Endothelial cell (in vitro differentiated cells): ENCODE data around the gene FRG2. TPM values are rescaled to one million over a fixed set of nuclear protein-coding genes. Genes with fewer than 3 reads are reported as not detected.
"Not testable (repeated sequence)": the region's sequence is repeated elsewhere in the genome, so short reads cannot be mapped to it uniquely, and the experiment has no call there.

Experiments used
- DNase-seq: peaks from one replicate; pipeline ENCODE4 v3.0.0; 2021; ENCODE audit warnings: low spot score
- H3K27ac Mint-ChIP-seq: one replicate; pipeline ENCODE4 v1.8.0; 2021; ENCODE audit warnings: mixed read lengths, inconsistent platforms; ENCODE audit not compliant: unreplicated experiment
- H3K27me3 Mint-ChIP-seq: one replicate; pipeline ENCODE4 v1.8.0; 2021; ENCODE audit warnings: mild to moderate bottlenecking, moderate library complexity, mixed read lengths, inconsistent platforms; ENCODE audit not compliant: unreplicated experiment
- H3K36me3 Mint-ChIP-seq: one replicate; pipeline ENCODE4 v1.8.0; 2021; ENCODE audit warnings: mild to moderate bottlenecking, low read depth, mixed read lengths, inconsistent platforms; ENCODE audit not compliant: unreplicated experiment
- H3K4me1 Mint-ChIP-seq: one replicate; pipeline ENCODE4 v1.8.0; 2021; ENCODE audit warnings: mild to moderate bottlenecking, mixed read lengths, inconsistent platforms; ENCODE audit not compliant: unreplicated experiment
- H3K4me3 Mint-ChIP-seq: one replicate; pipeline ENCODE4 v1.8.0; 2021; ENCODE audit warnings: mild to moderate bottlenecking, mixed read lengths, inconsistent platforms; ENCODE audit not compliant: unreplicated experiment
- H3K9me3 Mint-ChIP-seq: one replicate; pipeline ENCODE4 v1.8.0; 2021; ENCODE audit warnings: mixed read lengths, inconsistent platforms; ENCODE audit not compliant: unreplicated experiment
- total RNA-seq: library from RNA; stranded (reverse); fragmentation: NEBNext Ultra II Directional; extraction: Animal tissue kit (Norgen Biotek cat#: 25700); gene quantifications from one replicate; pipeline ENCODE4 v1.2.1, GENCODE V29; 2021; ENCODE audit not compliant: unreplicated experiment
- TF ChIP-seq, protein P1 (sequence below): fragments of 200-600 bp; sonication (generic); IDR thresholded peaks from one replicate; pipeline ENCODE4 v1.5.0; 2021; ENCODE audit warnings: antibody characterized with exemption; ENCODE audit not compliant: unreplicated experiment

FRG2 gene
- total RNA-seq, 1 donor from 2014 or later = not detected

DNA sequence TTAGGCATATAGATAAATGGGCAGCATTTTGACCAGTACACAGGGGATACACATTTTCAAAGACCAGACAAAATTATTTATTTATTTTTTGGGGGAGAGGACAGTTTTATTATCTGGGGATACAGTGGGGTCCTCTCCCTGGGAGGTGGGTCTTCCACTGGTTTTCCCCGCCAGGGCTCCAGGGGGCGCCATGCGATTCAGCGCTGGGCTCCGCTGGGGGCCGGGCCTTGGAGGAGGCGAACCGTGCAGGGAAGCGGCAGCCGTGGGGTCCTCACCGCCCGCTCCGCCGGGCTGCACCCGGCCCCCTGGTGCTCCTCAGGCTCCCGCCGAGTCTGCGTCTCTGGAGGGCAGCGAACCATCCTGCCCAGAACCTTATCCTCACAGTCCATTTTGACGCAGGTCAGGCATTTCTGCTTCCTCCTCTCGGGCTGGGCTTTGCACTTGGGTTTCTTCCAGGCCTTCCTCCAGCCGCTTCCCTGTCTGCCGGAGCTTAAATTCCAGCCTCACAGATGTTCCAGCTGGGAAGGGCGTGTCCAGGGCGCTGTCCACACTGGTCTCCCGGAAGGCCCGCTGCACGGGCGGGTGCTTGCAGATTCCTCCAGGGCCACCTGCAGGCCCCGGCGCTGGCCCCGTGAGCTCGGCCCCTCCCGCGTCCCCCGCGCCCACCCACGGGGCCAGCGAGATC, 10.8 kb upstream of the FRG2 start:
- not testable (repeated sequence) for H3K27me3 Mint-ChIP-seq, H3K9me3 Mint-ChIP-seq, H3K36me3 Mint-ChIP-seq, H3K27ac Mint-ChIP-seq, H3K4me1 Mint-ChIP-seq, DNase-seq
- TF ChIP-seq, protein P1, sequence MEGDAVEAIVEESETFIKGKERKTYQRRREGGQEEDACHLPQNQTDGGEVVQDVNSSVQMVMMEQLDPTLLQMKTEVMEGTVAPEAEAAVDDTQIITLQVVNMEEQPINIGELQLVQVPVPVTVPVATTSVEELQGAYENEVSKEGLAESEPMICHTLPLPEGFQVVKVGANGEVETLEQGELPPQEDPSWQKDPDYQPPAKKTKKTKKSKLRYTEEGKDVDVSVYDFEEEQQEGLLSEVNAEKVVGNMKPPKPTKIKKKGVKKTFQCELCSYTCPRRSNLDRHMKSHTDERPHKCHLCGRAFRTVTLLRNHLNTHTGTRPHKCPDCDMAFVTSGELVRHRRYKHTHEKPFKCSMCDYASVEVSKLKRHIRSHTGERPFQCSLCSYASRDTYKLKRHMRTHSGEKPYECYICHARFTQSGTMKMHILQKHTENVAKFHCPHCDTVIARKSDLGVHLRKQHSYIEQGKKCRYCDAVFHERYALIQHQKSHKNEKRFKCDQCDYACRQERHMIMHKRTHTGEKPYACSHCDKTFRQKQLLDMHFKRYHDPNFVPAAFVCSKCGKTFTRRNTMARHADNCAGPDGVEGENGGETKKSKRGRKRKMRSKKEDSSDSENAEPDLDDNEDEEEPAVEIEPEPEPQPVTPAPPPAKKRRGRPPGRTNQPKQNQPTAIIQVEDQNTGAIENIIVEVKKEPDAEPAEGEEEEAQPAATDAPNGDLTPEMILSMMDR = peak; percentile 34
- peak overlapping the region; percentile 51 for H3K4me3 Mint-ChIP-seq

DNA sequence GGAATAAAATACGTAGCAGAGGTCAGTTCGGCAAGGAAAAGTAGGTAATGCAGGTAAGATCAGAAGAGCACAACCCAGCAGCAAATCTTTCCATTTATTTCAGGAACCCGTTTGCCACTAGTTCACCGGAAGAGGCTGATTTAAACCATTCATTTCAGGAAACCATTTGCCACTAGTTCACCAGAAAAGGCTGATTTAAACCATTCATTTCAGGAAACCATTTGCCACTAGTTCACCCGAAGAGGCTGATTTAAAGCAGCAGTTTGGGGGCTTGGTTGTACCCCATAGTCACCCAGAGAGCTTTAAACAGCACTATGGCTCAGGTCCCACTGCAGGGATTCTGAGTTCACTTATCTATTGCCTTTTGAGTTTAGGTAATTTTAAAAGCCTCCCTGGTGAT, 4.2 kb upstream of the FRG2 start:
- H3K27ac Mint-ChIP-seq, DNase-seq, H3K4me1 Mint-ChIP-seq, H3K27me3 Mint-ChIP-seq, H3K4me3 Mint-ChIP-seq, H3K9me3 Mint-ChIP-seq, H3K36me3 Mint-ChIP-seq: not testable (repeated sequence)

DNA sequence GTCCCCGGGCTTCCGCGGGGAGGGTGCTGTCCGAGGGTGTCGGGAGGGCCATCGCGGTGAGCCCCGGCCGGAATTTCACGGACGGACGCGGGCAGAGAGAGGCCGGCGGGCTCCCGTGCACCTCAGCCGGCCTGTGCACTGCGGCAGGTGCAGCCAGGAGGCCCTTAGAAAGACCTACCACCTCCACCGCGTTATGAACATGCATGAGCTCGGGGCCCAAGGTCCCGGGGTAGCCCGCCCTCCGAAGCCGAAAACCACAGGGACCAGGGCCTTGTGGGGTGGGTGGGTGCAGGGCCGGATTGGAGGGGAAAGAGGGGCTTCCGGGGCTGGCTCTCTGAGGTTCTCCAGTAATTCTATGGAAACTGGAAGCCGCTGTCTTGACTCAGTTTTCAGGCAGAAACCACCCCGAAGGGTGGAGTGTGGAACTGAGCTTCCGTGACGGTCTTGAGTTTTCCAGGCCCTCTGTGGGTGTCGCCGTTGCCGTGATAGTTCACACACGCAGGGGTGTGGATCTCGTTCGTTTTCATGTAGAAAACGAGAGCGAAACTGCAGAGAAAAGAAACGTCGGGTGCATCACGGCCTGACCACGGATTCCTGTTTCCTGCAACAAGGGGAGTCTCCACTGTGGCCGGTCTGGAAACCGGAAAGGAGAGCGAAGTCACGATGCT, 4.3 kb downstream of the FRG2 start:
- Mint-ChIP-seq H3K4me1 (peaks cover 26% of the 10 kb centered on the region), H3K27me3 (peaks cover 29% of the 10 kb centered on the region)
- H3K9me3 Mint-ChIP-seq, H3K36me3 Mint-ChIP-seq, H3K27ac Mint-ChIP-seq, DNase-seq, H3K4me3 Mint-ChIP-seq: not testable (repeated sequence)

DNA sequence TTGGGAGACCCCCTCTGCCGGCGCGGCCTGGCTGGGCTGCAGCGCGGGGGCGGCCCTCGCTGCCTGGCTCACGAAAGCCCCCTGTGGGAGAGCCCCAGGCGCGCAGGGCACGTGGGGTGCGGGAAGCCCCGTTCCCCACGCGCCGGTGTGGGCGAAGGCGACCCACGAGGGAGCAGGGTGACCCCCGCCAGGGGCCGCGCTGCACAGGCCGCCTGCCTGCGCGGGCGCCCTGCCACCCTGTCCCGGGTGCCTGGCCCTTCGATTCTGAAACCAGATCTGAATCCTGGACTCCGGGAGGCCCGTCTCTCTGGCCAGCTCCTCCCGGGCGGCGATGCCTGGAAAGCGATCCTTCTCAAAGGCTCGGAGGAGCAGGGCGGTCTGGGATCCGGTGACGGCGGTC, 5.1 kb downstream of the FRG2 start:
- DNase-seq, H3K36me3 Mint-ChIP-seq, H3K27ac Mint-ChIP-seq, H3K9me3 Mint-ChIP-seq, H3K4me3 Mint-ChIP-seq: not testable (repeated sequence)
- peaks cover 29% of the 10 kb centered on the region for H3K27me3 Mint-ChIP-seq
- peaks cover 29% of the 10 kb centered on the region for H3K4me1 Mint-ChIP-seq

DNA sequence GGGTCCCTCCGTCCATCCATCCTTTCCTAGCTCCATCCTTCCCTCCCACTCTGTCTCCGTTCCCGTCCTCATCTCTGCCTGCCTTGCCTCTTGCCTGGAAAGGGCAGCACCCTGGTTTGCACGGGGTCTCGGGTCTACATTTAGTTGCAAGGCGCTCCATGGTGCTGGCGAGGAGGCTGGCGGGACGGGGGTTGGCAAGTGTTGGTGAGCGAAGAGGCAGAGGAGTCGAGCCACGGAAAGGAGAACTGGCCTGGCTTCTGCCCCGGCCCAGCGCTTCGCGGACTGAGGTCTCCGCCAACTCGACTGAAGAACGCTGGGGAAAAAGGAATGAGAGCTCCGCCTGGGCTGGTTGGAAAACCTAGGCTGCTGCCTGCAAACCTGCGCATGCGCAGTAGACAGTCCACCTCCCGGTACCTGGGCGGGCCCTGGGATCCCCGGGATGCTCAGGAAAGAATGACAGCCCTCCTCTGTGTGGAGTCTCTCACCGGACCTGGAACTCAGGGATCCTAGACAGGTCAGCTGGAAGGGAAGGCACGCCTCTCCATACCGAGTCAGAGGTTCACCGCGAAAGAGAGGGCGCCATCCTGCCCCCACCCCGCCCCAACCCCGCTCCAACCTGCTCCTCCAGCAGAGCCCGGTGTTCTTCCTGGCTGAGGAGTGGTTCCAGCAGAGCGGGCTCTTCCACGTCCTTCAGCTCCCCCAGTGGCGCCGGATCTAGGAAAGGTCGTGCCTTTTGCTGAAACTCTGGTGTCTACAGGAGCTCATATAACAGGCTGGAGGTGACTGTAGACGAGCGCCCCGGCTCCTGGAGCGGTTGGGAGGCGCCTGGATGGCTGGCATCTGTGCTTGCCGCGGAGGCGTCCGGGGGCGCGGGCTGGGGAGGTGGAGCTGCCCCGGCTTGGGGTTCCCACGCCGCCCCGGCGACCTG, 6.0 kb downstream of the FRG2 start:
- Mint-ChIP-seq H3K4me1 (peaks cover 38% of the 10 kb centered on the region), H3K4me3 (peak overlapping the region; percentile 77), H3K9me3 (no peaks in the 10 kb centered on the region), H3K36me3 (peaks cover 9% of the 10 kb centered on the region), H3K27ac (no peak overlapping the region), H3K27me3 (peaks cover 37% of the 10 kb centered on the region)
- TF ChIP-seq, protein P1 = no peak
- peak; percentile 47 for DNase-seq

DNA sequence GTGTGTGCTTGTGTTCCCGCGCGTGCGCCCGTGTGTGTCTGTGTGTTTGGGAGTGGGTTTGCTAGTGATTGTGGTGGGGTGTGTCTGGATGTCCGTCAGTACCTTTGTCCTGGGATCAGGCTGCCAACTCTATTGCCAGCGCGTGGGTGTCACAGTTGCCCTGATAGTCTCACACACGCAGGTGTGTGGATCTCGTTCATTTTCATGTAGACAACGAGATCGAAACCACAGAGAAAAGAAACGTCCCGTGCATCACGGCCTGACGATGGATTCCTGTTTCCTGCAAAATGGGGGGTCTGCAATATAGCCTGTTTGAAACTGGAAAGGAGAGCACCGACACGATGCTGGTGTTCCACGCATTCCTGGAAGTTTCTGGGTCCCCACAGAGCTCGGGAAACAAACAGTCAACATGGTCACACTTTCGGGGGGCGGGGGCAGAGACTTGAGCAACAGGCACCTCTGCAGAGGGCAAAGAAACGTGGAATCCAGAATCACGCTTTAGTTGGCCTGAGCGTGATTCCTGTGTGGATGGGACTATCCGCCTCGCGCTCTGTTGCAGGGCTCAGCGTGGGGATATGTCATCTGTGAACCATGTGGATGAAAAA, 7.1 kb downstream of the FRG2 start:
- Mint-ChIP-seq H3K4me1 (peaks cover 42% of the 10 kb centered on the region), H3K4me3 (peak overlapping the region; percentile 72), H3K27ac (peak overlapping the region; percentile 83), H3K27me3 (peaks cover 42% of the 10 kb centered on the region)
- DNase-seq, H3K9me3 Mint-ChIP-seq, H3K36me3 Mint-ChIP-seq: not testable (repeated sequence)
